ENCODE measurements around the gene AFG1L.

DNA sequence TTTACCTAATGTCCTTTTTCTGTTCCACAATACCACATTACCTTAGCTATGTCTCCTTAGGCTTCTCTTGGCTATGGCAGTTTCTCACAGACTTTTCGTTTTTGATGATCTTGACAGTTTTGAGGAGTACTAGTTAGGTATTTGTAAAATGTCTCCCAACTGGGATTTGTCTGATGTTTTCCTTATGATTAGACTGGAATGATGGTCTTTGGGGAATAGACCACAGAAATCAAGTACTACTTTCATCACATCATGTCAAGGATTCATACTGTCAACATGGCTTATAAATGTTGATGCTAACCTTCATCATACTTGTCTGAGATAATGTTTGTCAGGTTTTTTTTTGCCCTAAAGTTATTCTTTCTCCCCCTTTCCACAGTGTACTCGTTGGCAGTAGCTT lies 187.7 kb downstream of the AFG1L start:
- TF ChIP-seq, protein P1, sequence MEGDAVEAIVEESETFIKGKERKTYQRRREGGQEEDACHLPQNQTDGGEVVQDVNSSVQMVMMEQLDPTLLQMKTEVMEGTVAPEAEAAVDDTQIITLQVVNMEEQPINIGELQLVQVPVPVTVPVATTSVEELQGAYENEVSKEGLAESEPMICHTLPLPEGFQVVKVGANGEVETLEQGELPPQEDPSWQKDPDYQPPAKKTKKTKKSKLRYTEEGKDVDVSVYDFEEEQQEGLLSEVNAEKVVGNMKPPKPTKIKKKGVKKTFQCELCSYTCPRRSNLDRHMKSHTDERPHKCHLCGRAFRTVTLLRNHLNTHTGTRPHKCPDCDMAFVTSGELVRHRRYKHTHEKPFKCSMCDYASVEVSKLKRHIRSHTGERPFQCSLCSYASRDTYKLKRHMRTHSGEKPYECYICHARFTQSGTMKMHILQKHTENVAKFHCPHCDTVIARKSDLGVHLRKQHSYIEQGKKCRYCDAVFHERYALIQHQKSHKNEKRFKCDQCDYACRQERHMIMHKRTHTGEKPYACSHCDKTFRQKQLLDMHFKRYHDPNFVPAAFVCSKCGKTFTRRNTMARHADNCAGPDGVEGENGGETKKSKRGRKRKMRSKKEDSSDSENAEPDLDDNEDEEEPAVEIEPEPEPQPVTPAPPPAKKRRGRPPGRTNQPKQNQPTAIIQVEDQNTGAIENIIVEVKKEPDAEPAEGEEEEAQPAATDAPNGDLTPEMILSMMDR (conservative IDR thresholded peaks at IDR 0.05; ENCODE audit: low read length) = no peak
- no peak for TF ChIP-seq EZH2phosphoT487 (IDR thresholded peaks at IDR 0.05; ENCODE audit: borderline replicate concordance)

All from Loucy (cell line).